ENCODE measurements around the gene SERAC1.

DNA sequence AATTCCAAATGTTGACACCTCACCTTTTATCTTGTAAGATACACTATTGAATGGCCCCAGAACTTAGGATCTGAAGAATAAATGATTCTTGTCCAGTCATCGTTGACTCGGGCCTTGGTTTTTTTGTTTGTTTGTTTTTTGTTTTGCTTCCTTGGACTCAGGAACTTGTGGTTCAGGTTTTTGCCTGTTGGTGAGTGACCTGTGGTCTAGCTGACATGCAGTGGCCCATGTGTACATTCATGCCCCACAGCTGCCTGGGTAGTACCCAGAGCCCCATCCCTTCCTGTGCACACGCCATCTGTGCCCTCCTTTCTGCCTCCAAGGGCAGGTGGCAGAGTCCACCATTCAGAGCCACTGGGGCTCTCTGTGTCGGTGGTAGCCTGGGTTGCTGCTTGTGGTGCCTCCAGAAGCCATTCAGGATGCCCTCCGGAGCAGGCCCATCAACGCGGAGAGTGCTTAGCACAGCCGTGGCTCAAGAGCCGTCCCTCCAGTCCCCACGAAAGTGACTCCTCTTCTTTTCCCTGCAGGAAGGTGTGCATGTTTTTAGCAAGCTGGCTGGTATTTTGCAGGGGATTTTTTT, 100.5 kb downstream of the SERAC1 start:
- no peak for TF ChIP-seq POLR2AphosphoS5 (IDR thresholded peaks at IDR 0.05)
- TF ChIP-seq, protein P1, sequence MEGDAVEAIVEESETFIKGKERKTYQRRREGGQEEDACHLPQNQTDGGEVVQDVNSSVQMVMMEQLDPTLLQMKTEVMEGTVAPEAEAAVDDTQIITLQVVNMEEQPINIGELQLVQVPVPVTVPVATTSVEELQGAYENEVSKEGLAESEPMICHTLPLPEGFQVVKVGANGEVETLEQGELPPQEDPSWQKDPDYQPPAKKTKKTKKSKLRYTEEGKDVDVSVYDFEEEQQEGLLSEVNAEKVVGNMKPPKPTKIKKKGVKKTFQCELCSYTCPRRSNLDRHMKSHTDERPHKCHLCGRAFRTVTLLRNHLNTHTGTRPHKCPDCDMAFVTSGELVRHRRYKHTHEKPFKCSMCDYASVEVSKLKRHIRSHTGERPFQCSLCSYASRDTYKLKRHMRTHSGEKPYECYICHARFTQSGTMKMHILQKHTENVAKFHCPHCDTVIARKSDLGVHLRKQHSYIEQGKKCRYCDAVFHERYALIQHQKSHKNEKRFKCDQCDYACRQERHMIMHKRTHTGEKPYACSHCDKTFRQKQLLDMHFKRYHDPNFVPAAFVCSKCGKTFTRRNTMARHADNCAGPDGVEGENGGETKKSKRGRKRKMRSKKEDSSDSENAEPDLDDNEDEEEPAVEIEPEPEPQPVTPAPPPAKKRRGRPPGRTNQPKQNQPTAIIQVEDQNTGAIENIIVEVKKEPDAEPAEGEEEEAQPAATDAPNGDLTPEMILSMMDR (IDR thresholded peaks at IDR 0.05) = no peak
- no peak for TF ChIP-seq POLR2A (IDR thresholded peaks at IDR 0.05; ENCODE audit: low read depth)

All from esophagus muscularis mucosa (tissue), 3 donors.